PFSK-1 (cell line): ENCODE results near the gene ARL15.

Experiments
- FOXP2 ChIP-seq: optimal IDR thresholded peaks from 2 replicates; pipeline ENCODE3; 2011; ENCODE audit warnings: borderline replicate concordance, control low read depth, inconsistent platforms; ENCODE audit not compliant: insufficient read depth; ENCODE audit errors: extremely low read length, extremely low read depth
- POLR2AphosphoS5 ChIP-seq: IDR thresholded peaks from 2 replicates; pipeline ENCODE4 v1.6.1; 2012; ENCODE audit warnings: low read depth, mild to moderate bottlenecking, control low read depth, low read length, moderate library complexity
- SIN3A ChIP-seq: IDR thresholded peaks from 2 replicates; pipeline ENCODE4 v1.6.1; 2012; ENCODE audit warnings: mild to moderate bottlenecking, low read length, moderate library complexity, borderline replicate concordance; ENCODE audit not compliant: insufficient read depth
- TAF1 ChIP-seq: IDR thresholded peaks from 2 replicates; pipeline ENCODE4 v1.6.1; 2012; ENCODE audit warnings: low read length, control low read depth, borderline replicate concordance; ENCODE audit not compliant: insufficient read depth
- TF ChIP-seq, protein P1 (sequence below), 2 experiments: IDR thresholded peaks; 2 replicates each; pipeline versions ENCODE4 v1.6.1 to v1.8.0; 2011 to 2012; ENCODE audit warnings: low read depth in 2 of 2, low read length in 2 of 2, control low read depth in 1 of 2, inconsistent platforms in 1 of 2, mild to moderate bottlenecking in 1 of 2, moderate library complexity in 1 of 2; ENCODE audit not compliant: insufficient read depth in 1 of 2

The ARL15 gene

DNA sequence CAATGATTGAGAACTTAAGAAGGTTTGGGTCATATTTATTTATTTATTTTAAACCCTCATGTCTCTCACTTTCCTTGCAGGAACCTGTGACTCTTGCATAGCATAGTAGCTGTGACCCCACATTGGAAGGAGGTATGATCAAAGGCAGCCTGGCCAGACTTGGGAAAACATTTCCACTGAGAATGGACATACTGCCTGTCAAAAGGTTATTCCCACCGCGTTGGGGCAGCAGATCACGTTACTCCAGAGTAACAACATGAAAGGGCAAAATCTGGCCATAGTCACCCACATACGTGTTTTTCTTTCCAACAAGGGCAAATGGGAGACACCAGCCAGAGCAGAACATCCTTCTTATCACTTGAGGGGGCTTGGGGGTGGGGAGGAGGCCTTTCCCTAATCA, 95.7 kb downstream of the ARL15 start:
- TF ChIP-seq, protein P1, sequence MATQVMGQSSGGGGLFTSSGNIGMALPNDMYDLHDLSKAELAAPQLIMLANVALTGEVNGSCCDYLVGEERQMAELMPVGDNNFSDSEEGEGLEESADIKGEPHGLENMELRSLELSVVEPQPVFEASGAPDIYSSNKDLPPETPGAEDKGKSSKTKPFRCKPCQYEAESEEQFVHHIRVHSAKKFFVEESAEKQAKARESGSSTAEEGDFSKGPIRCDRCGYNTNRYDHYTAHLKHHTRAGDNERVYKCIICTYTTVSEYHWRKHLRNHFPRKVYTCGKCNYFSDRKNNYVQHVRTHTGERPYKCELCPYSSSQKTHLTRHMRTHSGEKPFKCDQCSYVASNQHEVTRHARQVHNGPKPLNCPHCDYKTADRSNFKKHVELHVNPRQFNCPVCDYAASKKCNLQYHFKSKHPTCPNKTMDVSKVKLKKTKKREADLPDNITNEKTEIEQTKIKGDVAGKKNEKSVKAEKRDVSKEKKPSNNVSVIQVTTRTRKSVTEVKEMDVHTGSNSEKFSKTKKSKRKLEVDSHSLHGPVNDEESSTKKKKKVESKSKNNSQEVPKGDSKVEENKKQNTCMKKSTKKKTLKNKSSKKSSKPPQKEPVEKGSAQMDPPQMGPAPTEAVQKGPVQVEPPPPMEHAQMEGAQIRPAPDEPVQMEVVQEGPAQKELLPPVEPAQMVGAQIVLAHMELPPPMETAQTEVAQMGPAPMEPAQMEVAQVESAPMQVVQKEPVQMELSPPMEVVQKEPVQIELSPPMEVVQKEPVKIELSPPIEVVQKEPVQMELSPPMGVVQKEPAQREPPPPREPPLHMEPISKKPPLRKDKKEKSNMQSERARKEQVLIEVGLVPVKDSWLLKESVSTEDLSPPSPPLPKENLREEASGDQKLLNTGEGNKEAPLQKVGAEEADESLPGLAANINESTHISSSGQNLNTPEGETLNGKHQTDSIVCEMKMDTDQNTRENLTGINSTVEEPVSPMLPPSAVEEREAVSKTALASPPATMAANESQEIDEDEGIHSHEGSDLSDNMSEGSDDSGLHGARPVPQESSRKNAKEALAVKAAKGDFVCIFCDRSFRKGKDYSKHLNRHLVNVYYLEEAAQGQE (IDR thresholded peaks at IDR 0.05; ENCODE audit: insufficient read depth in 1 of 2, low read depth in 2 of 2, low read length in 2 of 2) = no peak
- TF ChIP-seq FOXP2 (no peak), SIN3A (no peak), POLR2AphosphoS5 (no peak), TAF1 (no peak)

DNA sequence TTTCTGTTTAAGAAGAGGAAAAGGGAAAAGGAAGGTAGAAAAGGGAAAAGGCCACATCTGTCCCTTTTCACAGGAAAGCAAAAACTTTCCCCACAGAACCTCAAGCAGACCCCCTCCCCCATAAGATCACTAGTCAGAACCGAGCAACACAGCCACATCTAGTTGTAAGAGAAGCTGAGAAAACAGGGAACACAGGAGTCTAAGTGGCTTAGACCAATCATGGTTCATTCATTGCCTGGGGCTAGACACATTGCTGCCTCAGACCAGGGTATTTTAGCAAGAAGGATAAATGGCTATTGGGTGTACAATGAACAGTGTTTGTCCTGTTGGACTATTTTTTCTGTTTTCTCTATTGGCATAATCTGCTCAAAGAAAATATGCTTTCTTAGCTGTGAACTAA, 98.0 kb downstream of the ARL15 start:
- no peak for TF ChIP-seq POLR2AphosphoS5
- TF ChIP-seq TAF1 = no peak
- no peak for TF ChIP-seq FOXP2
- TF ChIP-seq, protein P1 (IDR thresholded peaks at IDR 0.05; ENCODE audit: insufficient read depth in 1 of 2, low read depth in 2 of 2, low read length in 2 of 2) = no peak
- no peak for TF ChIP-seq SIN3A

DNA sequence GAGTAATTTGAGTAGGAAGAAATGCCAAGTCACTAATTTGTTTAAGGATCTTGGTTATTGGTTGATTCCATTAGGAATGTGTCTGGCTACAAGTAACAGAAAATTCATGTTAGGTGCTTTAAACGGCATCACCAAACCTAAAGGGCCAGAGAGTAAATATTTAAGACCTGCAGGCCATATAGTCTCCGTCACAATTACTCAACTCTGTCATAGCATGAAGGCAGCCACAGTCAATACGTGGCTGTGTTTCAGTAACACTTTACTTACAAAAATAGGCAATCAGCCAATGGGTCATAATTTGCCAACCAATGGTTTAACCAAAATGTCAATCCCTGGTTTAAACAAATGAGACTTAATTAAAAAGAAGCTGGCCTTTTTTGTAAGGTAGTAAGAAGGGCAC, 98.5 kb downstream of the ARL15 start:
- no peak for TF ChIP-seq TAF1
- TF ChIP-seq FOXP2 = no peak
- TF ChIP-seq POLR2AphosphoS5 = no peak
- TF ChIP-seq SIN3A = no peak
- TF ChIP-seq, protein P1 (IDR thresholded peaks at IDR 0.05; ENCODE audit: insufficient read depth in 1 of 2, low read depth in 2 of 2, low read length in 2 of 2) = no peak

DNA sequence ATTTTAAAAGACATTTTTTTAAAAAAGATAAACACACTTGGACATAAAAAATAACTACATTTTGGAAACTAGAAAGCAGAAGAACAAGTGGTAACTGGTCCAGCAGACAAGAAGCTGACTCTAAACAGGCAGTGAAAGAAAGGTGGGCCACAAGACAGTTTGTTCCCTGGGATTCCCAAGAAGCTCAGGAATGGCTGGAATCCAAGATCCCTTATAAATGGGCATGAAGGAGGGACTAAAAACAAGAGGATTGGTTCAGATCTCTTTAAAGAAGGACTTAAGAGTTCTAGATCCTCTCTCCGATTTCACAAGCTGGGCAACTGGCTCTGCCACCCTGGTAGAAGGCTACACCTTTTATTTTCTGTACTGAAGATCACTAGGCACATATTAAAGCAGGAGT, 102.8 kb downstream of the ARL15 start:
- TF ChIP-seq SIN3A (no peak), FOXP2 (no peak), POLR2AphosphoS5 (no peak), TAF1 (no peak)
- TF ChIP-seq, protein P1 (IDR thresholded peaks at IDR 0.05; ENCODE audit: insufficient read depth in 1 of 2, low read depth in 2 of 2, low read length in 2 of 2) = no peak

DNA sequence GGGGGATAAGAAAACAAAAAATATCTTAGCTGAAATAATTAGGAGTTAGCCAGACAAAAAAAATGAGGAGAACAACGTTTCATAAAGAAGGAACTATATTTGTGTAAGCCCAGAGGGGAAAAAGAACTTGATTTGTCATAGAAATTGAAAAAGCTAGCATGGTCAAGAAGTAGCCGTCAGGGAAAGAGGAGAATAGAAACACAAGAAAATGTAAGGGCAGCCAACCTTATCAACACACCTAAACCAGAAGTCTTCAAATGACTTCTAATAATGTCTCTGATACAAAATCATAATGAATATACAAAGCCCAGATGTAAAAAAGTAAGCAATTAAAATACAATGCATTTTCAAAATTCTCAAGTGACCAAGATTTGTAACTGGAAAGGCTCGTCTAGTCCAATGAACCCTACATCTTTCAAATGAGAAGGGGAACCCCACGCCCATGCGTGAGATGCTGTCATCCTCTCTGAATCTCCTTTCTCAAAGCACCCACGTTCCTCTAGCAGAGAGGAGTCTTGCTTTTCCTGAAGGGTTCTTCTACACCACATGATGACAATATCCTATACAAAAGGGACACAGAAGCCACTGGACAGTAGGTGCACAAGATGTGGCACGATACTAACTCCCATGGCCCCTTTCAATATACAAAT, 103.7 kb downstream of the ARL15 start:
- TF ChIP-seq POLR2AphosphoS5 = no peak
- TF ChIP-seq, protein P1 (IDR thresholded peaks at IDR 0.05; ENCODE audit: insufficient read depth in 1 of 2, low read depth in 2 of 2, low read length in 2 of 2) = no peak
- no peak for TF ChIP-seq TAF1
- no peak for TF ChIP-seq SIN3A
- no peak for TF ChIP-seq FOXP2
